Measurements from ENCODE around the gene NKX6-2. TPM values are rescaled to one million over a fixed set of nuclear protein-coding genes. Genes with fewer than 3 reads are reported as not detected.
"Not testable (repeated sequence)": the region's sequence is repeated elsewhere in the genome, so short reads cannot be mapped to it uniquely, and the experiment has no call there.

The NKX6-2 gene
- total RNA-seq, 1 donor from 2014 or later = not detected

DNA sequence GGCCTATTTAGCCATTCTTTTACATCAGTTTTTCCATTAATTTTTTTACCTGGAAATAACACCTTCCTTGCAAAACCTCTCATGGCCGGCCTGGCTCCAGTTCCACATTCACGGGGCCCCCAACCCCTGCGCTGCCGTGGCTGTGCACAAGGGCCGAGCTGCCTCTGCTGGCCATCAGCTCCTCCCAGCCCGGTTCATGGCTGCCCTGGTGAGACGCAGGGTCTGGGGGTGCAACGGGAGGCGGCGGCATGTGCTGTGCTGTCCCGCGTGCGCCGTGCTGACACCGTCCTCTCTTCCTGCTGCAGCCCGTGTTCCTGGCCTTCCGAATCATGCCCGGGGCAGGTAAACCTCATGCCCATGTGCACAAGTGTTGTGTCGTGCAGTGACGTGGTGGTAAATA, 4.4 kb downstream of the NKX6-2 start:
- intact Hi-C loops (cut with micrococcal nuclease) = no loop called here

GRCh38 chr10:132780356-132780755, 5.6 kb downstream of the NKX6-2 start:
- intact Hi-C loops (cut with micrococcal nuclease) = no loop called here

DNA sequence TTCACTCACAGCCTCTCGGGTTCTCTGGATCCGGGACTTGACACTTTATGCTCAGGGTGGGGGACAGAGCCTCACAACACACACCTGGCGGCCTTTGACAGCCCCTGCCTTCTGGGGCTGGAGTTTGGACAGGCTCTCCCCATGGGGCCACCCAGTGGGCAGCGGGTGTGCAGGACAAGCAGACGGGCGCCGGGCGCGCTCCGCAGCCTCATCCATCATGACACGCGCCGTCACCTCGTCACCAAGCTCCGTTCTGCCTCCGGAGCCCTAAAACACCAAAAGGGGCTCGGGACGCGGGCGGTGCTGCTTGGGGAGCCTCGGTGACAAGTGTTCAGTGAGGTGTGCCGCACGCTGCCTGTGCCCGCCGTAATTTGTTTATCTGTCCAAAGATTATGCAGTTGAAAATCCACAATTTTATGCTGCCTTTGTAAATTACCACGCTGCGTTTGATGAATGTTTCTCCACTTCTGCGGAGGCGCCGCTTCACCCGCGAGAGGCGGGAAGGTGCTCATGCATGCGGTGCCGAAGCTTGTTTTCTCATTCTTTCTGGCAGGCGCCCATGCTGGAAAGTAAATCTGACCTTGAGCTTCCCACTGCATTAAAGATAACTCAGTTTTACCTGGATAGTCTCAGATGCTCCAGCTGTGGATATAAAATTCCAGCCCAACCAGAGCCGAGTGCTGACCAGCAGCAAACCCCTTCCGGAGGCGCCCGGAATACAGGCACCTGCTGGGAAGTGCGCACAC, 6.2 kb downstream of the NKX6-2 start:
- intact Hi-C loops (cut with micrococcal nuclease) = no loop called here

- intact Hi-C loops (cut with micrococcal nuclease) = no loop called here
These were observed 8.5 kb downstream of the NKX6-2 start for GRCh38 chr10:132777441-132777840.

DNA sequence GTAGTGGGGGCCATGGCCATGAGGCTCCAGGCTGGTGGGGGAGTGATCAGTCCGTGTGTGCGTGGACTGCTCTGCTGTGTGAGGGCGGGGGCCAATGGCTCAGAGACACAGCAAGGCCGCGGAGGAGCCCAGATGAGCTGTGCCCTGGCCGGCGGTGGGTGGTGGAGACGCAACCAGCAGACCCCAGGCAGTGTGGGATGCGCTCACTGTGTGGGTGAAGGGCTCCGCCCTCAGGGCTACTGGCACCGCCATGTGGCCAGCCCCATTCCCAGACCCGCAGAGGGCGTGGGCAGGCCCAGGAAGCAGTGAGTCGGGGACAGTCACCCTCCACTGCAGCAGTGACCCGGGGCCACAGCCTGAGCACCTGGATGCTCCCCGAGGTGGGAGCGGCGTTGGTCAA, 9.1 kb downstream of the NKX6-2 start:
- intact Hi-C loops (cut with micrococcal nuclease) = no loop called here

GRCh38 chr10:132776186-132776585, 9.8 kb downstream of the NKX6-2 start:
- intact Hi-C loops (cut with micrococcal nuclease) = no loop called here

- intact Hi-C loops (cut with micrococcal nuclease) = no loop called here
These were observed 10.8 kb downstream of the NKX6-2 start for GRCh38 chr10:132774902-132775863.

GRCh38 chr10:132774181-132774901, 11.6 kb downstream of the NKX6-2 start:
- intact Hi-C loops (cut with micrococcal nuclease) = no loop called here

DNA sequence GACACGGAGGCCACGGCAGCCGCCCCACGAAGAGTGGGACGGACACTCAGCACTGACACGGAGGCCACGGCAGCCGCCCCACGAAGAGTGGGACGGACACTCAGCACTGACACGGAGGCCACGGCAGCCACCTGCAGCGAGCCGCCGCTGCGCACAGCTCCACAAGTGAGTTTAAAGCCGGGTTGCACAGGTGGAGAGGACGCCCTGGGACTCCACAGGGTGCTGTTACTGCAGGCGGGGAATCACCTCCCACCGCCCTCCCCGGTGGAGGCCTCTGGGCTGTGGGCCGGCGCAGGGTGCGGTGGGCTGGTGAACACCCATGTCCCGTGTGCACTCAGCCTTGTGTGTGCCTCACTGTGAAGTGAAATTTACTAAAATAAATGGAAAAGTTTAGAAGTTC, 13.1 kb downstream of the NKX6-2 start:
- intact Hi-C loops (cut with micrococcal nuclease) = not testable (repeated sequence)

GRCh38 chr10:132770061-132771021, 15.6 kb downstream of the NKX6-2 start:
- intact Hi-C loops (cut with micrococcal nuclease) = no loop called here

DNA sequence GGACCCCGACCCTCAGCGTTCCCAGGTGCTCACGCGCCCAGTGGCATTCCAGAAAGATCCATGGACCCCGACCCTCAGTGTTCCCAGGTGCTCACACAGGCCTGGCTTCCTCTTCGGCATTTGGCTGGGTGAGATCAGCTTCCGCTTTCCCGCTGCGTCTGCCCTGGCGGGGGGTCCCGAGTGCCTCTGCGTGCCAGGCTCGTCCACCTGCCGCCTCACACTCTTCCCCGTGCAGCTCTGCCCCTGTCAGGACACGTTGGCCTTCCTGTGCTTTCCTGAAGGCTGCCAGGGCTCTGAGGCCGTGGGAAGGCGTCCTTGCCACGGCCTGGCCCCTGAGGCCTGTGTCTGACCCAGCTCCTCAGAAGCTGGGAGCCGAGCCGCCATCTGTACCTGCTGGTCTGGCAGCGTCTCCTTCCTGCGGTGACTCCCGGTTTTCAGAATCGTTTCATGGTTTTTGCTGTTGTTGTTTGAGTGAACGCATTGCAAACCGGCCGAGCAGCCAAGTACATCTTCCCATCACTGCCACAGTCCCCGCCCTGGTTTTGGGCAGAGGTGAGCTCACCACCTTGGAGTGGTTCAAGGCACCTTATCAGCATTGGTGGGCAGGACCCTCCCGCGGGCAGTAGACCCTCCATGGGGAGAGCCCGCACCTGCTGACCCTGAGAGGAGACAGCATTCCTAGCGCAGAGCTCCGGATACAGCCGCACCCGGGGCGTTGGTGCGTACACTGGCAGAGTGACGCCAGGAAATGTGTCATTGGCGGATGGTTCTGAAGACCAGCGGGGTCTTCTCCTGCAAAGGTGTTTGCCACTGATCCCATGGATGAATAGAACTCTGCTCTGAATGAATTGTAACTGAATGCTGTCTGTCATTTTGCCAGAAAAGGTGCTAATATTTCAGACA, 17.4 kb downstream of the NKX6-2 start:
- intact Hi-C loops (cut with micrococcal nuclease) = no loop called here

GRCh38 chr10:132766291-132766690, 19.7 kb downstream of the NKX6-2 start:
- intact Hi-C loops (cut with micrococcal nuclease) = no loop called here

DNA sequence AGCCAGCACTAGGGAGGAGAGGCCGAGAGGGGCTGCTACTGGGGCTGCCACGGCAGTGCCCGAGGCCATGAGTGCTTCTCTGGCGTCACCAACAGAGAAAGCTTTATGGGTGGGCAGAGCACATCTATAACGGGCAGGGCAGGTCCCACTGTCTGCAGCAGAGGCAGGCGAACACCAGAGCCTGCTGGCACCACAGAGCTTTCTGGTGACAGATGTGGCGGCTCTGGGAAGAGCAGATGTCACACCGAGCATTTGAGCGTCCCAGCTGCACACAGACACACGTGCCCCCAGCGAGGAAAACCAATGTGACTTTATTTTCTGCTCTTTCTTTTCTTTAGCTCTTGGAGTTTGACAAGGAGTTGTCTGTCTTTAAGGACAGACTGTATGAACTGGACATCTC, 20.5 kb downstream of the NKX6-2 start:
- intact Hi-C loops (cut with micrococcal nuclease) = no loop called here

GRCh38 chr10:132764108-132764507, 21.8 kb downstream of the NKX6-2 start:
- intact Hi-C loops (cut with micrococcal nuclease) = no loop called here

DNA sequence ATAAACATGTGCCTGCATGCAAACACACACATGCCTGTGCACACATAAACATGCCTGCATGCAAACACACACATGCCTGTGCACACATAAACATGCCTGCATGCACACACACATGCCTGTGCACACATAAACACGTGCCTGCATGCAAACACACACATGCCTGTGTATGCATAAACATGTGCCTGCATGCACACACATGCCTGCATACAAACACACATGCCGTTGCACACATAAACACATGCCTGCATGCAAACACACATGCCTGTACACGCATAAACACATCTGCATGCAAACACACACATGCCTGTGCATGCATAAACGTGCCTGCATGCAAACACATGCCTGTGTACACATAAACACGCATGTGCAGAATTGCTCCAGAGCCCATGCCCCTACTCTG, 22.4 kb downstream of the NKX6-2 start:
- intact Hi-C loops (cut with micrococcal nuclease) = no loop called here

- intact Hi-C loops (cut with micrococcal nuclease) = no loop called here
These were observed 23.7 kb downstream of the NKX6-2 start for GRCh38 chr10:132762267-132762666.

- intact Hi-C loops (cut with micrococcal nuclease) = no loop called here
These were observed 24.4 kb downstream of the NKX6-2 start for GRCh38 chr10:132761395-132762060.

GRCh38 chr10:132758865-132759264, 27.1 kb downstream of the NKX6-2 start:
- intact Hi-C loops (cut with micrococcal nuclease) = no loop called here

DNA sequence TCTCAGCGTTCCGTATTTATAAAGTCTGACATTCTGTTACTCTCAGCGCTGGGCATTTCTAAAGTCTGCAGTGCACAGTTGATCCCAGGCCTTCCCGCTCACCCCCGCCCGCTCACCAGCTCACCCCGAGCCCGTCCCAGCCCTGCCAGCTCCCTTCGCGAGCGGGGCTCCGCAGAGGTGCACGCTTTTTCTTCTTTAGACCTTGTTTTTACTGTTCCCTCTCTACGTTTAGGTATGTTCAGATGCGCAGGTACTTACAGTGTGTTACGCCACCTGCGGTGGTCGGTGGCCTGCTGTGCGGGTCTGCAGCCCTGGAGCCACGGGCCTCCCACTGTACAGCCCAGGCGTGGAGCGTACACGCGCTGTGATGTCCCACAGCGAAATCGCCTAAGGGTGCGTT, 28.8 kb downstream of the NKX6-2 start:
- intact Hi-C loops (cut with micrococcal nuclease) = no loop called here

All from T-helper 2 cell treated with Interferon-gamma antibody and Interleukin-4, amounts not matched to agents 100 ng/mL and 5 ng/mL, for 36 hours (primary cell).